ENCODE data around the gene NCCRP1. TPM values are rescaled to one million over a fixed set of nuclear protein-coding genes. Genes with fewer than 3 reads are reported as not detected.

Gene NCCRP1
- not detected for total RNA-seq

GRCh38 chr19:39196860-39197562 lies at the start of gene NCCRP1:
NCCRP1 (plus strand) TSS chr19:39196964; CDS start chr19:39196983, 19 bp downstream.
- no peaks in the 10 kb centered on the region for H3K36me3 ChIP-seq (ENCODE audit: control insufficient read depth in 3 of 3, insufficient read depth in 3 of 3, low read length in 3 of 3)
- H3K27ac ChIP-seq (ENCODE audit: low read depth, low read length), result no peak within 1 kb of the TSS
- H3K9me3 ChIP-seq (ENCODE audit: control insufficient read depth in 3 of 3, low read length in 3 of 3), result no peaks in the 10 kb centered on the region
- H3K4me3 ChIP-seq (ENCODE audit: low read length in 3 of 3), result no peak within 1 kb of the TSS
- H3K9ac ChIP-seq (ENCODE audit: low read depth in 1 of 3, low read length in 3 of 3), result no peak within 1 kb of the TSS
- H3K27me3 ChIP-seq (ENCODE audit: control insufficient read depth in 3 of 3, insufficient read depth in 3 of 3, low read length in 3 of 3), result peaks cover 54 to 68% (median 62%) of the 10 kb centered on the region in 3 donors
- no peaks in the 10 kb centered on the region for H3K4me1 ChIP-seq (ENCODE audit: control insufficient read depth in 3 of 3, insufficient read depth in 3 of 3, low read length in 3 of 3)

GRCh38 chr19:39147480-39147879 lies 49.3 kb upstream of the NCCRP1 start:
- no peaks in the 10 kb centered on the region for H3K36me3 ChIP-seq (ENCODE audit: control insufficient read depth in 3 of 3, insufficient read depth in 3 of 3, low read length in 3 of 3)
- no peak overlapping the region for H3K27ac ChIP-seq (ENCODE audit: low read depth, low read length)
- no peaks in the 10 kb centered on the region for H3K9me3 ChIP-seq (ENCODE audit: control insufficient read depth in 3 of 3, low read length in 3 of 3)
- no peaks in the 10 kb centered on the region for H3K27me3 ChIP-seq (ENCODE audit: control insufficient read depth in 3 of 3, insufficient read depth in 3 of 3, low read length in 3 of 3)
- peaks cover 6 to 15% (median 7%) of the 10 kb centered on the region in 3 donors for H3K4me1 ChIP-seq (ENCODE audit: control insufficient read depth in 3 of 3, insufficient read depth in 3 of 3, low read length in 3 of 3)
- no peak overlapping the region for H3K9ac ChIP-seq (ENCODE audit: low read depth in 1 of 3, low read length in 3 of 3)
- no peak overlapping the region for H3K4me3 ChIP-seq (ENCODE audit: low read length in 3 of 3)

- H3K36me3 ChIP-seq (ENCODE audit: control insufficient read depth in 3 of 3, insufficient read depth in 3 of 3, low read length in 3 of 3), result no peaks in the 10 kb centered on the region
- H3K9ac ChIP-seq (ENCODE audit: low read depth in 1 of 3, low read length in 3 of 3), result no peak overlapping the region
- H3K27ac ChIP-seq (ENCODE audit: low read depth, low read length), result no peak overlapping the region
- no peaks in the 10 kb centered on the region for H3K9me3 ChIP-seq (ENCODE audit: control insufficient read depth in 3 of 3, low read length in 3 of 3)
- H3K4me3 ChIP-seq (ENCODE audit: low read length in 3 of 3), result no peak overlapping the region
- H3K27me3 ChIP-seq (ENCODE audit: control insufficient read depth in 3 of 3, insufficient read depth in 3 of 3, low read length in 3 of 3), result no peaks in the 10 kb centered on the region
- peaks cover 6 to 14% (median 7%) of the 10 kb centered on the region in 3 donors for H3K4me1 ChIP-seq (ENCODE audit: control insufficient read depth in 3 of 3, insufficient read depth in 3 of 3, low read length in 3 of 3)
Observed at GRCh38 chr19:39148939-39149529, 47.7 kb upstream of the NCCRP1 start.

- Histone ChIP-seq H3K9me3 (ENCODE audit: control insufficient read depth in 3 of 3, low read length in 3 of 3) (no peaks in the 10 kb centered on the region), H3K36me3 (ENCODE audit: control insufficient read depth in 3 of 3, insufficient read depth in 3 of 3, low read length in 3 of 3) (no peaks in the 10 kb centered on the region), H3K4me3 (ENCODE audit: low read length in 3 of 3) (no peak overlapping the region), H3K4me1 (ENCODE audit: control insufficient read depth in 3 of 3, insufficient read depth in 3 of 3, low read length in 3 of 3) (peaks cover 0 to 2% (median under 1%) of the 10 kb centered on the region in 3 donors), H3K9ac (ENCODE audit: low read depth in 1 of 3, low read length in 3 of 3) (no peak overlapping the region), H3K27me3 (ENCODE audit: control insufficient read depth in 3 of 3, insufficient read depth in 3 of 3, low read length in 3 of 3) (no peaks in the 10 kb centered on the region), H3K27ac (ENCODE audit: low read depth, low read length) (no peak overlapping the region)
Observed at GRCh38 chr19:39150235-39150634, 46.5 kb upstream of the NCCRP1 start.

- no peaks in the 10 kb centered on the region for H3K27me3 ChIP-seq (ENCODE audit: control insufficient read depth in 3 of 3, insufficient read depth in 3 of 3, low read length in 3 of 3)
- H3K9me3 ChIP-seq (ENCODE audit: control insufficient read depth in 3 of 3, low read length in 3 of 3), result no peaks in the 10 kb centered on the region
- no peaks in the 10 kb centered on the region for H3K36me3 ChIP-seq (ENCODE audit: control insufficient read depth in 3 of 3, insufficient read depth in 3 of 3, low read length in 3 of 3)
- no peaks in the 10 kb centered on the region for H3K4me1 ChIP-seq (ENCODE audit: control insufficient read depth in 3 of 3, insufficient read depth in 3 of 3, low read length in 3 of 3)
- H3K4me3 ChIP-seq (ENCODE audit: low read length in 3 of 3), result no peak overlapping the region
- H3K27ac ChIP-seq (ENCODE audit: low read depth, low read length), result no peak overlapping the region
- H3K9ac ChIP-seq (ENCODE audit: low read depth in 1 of 3, low read length in 3 of 3), result no peak overlapping the region
Observed at GRCh38 chr19:39150807-39151600, 45.8 kb upstream of the NCCRP1 start.

GRCh38 chr19:39152066-39152465 lies 44.7 kb upstream of the NCCRP1 start:
- peaks cover 0 to 5% (median 5%) of the 10 kb centered on the region in 3 donors for H3K4me1 ChIP-seq (ENCODE audit: control insufficient read depth in 3 of 3, insufficient read depth in 3 of 3, low read length in 3 of 3)
- no peaks in the 10 kb centered on the region for H3K36me3 ChIP-seq (ENCODE audit: control insufficient read depth in 3 of 3, insufficient read depth in 3 of 3, low read length in 3 of 3)
- H3K4me3 ChIP-seq (ENCODE audit: low read length in 3 of 3), result no peak overlapping the region
- H3K9ac ChIP-seq (ENCODE audit: low read depth in 1 of 3, low read length in 3 of 3), result no peak overlapping the region
- H3K9me3 ChIP-seq (ENCODE audit: control insufficient read depth in 3 of 3, low read length in 3 of 3), result no peaks in the 10 kb centered on the region
- no peaks in the 10 kb centered on the region for H3K27me3 ChIP-seq (ENCODE audit: control insufficient read depth in 3 of 3, insufficient read depth in 3 of 3, low read length in 3 of 3)
- H3K27ac ChIP-seq (ENCODE audit: low read depth, low read length), result no peak overlapping the region

GRCh38 chr19:39154100-39154628 lies 42.6 kb upstream of the NCCRP1 start:
- Histone ChIP-seq H3K4me3 (ENCODE audit: low read length in 3 of 3) (no peak overlapping the region), H3K9ac (ENCODE audit: low read depth in 1 of 3, low read length in 3 of 3) (no peak overlapping the region), H3K27ac (ENCODE audit: low read depth, low read length) (no peak overlapping the region), H3K9me3 (ENCODE audit: control insufficient read depth in 3 of 3, low read length in 3 of 3) (no peaks in the 10 kb centered on the region), H3K36me3 (ENCODE audit: control insufficient read depth in 3 of 3, insufficient read depth in 3 of 3, low read length in 3 of 3) (no peaks in the 10 kb centered on the region), H3K4me1 (ENCODE audit: control insufficient read depth in 3 of 3, insufficient read depth in 3 of 3, low read length in 3 of 3) (peaks cover 2 to 10% (median 8%) of the 10 kb centered on the region in 3 donors), H3K27me3 (ENCODE audit: control insufficient read depth in 3 of 3, insufficient read depth in 3 of 3, low read length in 3 of 3) (no peaks in the 10 kb centered on the region)

- Histone ChIP-seq H3K27me3 (ENCODE audit: control insufficient read depth in 3 of 3, insufficient read depth in 3 of 3, low read length in 3 of 3) (no peaks in the 10 kb centered on the region), H3K36me3 (ENCODE audit: control insufficient read depth in 3 of 3, insufficient read depth in 3 of 3, low read length in 3 of 3) (no peaks in the 10 kb centered on the region), H3K9me3 (ENCODE audit: control insufficient read depth in 3 of 3, low read length in 3 of 3) (no peaks in the 10 kb centered on the region), H3K4me3 (ENCODE audit: low read length in 3 of 3) (no peak overlapping the region), H3K4me1 (ENCODE audit: control insufficient read depth in 3 of 3, insufficient read depth in 3 of 3, low read length in 3 of 3) (peaks cover 2 to 10% (median 8%) of the 10 kb centered on the region in 3 donors), H3K9ac (ENCODE audit: low read depth in 1 of 3, low read length in 3 of 3) (no peak overlapping the region), H3K27ac (ENCODE audit: low read depth, low read length) (no peak overlapping the region)
Observed at GRCh38 chr19:39154629-39155100, 42.1 kb upstream of the NCCRP1 start.

- H3K9ac ChIP-seq (ENCODE audit: low read depth in 1 of 3, low read length in 3 of 3), result no peak overlapping the region
- H3K27ac ChIP-seq (ENCODE audit: low read depth, low read length), result no peak overlapping the region
- H3K4me1 ChIP-seq (ENCODE audit: control insufficient read depth in 3 of 3, insufficient read depth in 3 of 3, low read length in 3 of 3), result peaks cover 2 to 11% (median 9%) of the 10 kb centered on the region in 3 donors
Observed at GRCh38 chr19:39155114-39155700, 41.6 kb upstream of the NCCRP1 start.

More at GRCh38 chr19:39155114-39155700, 41.6 kb upstream of the NCCRP1 start:
- H3K36me3 ChIP-seq (ENCODE audit: control insufficient read depth in 3 of 3, insufficient read depth in 3 of 3, low read length in 3 of 3), result no peaks in the 10 kb centered on the region
- no peaks in the 10 kb centered on the region for H3K27me3 ChIP-seq (ENCODE audit: control insufficient read depth in 3 of 3, insufficient read depth in 3 of 3, low read length in 3 of 3)
- no peaks in the 10 kb centered on the region for H3K9me3 ChIP-seq (ENCODE audit: control insufficient read depth in 3 of 3, low read length in 3 of 3)
- no peak overlapping the region for H3K4me3 ChIP-seq (ENCODE audit: low read length in 3 of 3)

All from skeletal muscle tissue (tissue), 4 donors.